Fibroblast of skin of right biceps (primary cell): ENCODE results near the gene CHST8.
"Not testable (repeated sequence)": the region's sequence is repeated elsewhere in the genome, so short reads cannot be mapped to it uniquely, and the experiment has no call there.

Experiments used
- DNase-seq: peaks from one replicate; pipeline ENCODE4 v3.0.0-alpha.2; 2013

Gene CHST8

GRCh38 chr19:33646306-33646705 lies 24.6 kb downstream of the CHST8 start:
- DNase-seq: no peak

- DNase-seq: no peak
Observed at GRCh38 chr19:33647146-33647545, 25.4 kb downstream of the CHST8 start.

- no peak for DNase-seq
Observed at GRCh38 chr19:33649627-33650305, 28.0 kb downstream of the CHST8 start.

GRCh38 chr19:33653684-33654083 lies 31.9 kb downstream of the CHST8 start:
- DNase-seq: no peak

- DNase-seq: no peak
Observed at GRCh38 chr19:33654840-33655508, 33.2 kb downstream of the CHST8 start.

- DNase-seq: no peak
Observed at GRCh38 chr19:33659835-33660234, 38.1 kb downstream of the CHST8 start.

- DNase-seq: no peak
Observed at GRCh38 chr19:33660410-33661124, 38.8 kb downstream of the CHST8 start.

GRCh38 chr19:33661336-33661735 lies 39.6 kb downstream of the CHST8 start:
- no peak for DNase-seq

GRCh38 chr19:33662391-33663092 lies 40.8 kb downstream of the CHST8 start:
- DNase-seq: no peak

- DNase-seq: not testable (repeated sequence)
Observed at GRCh38 chr19:33663316-33663715, 41.6 kb downstream of the CHST8 start.

GRCh38 chr19:33664744-33665143 lies 43.0 kb downstream of the CHST8 start:
- DNase-seq: no peak

- DNase-seq: no peak
Observed at GRCh38 chr19:33665776-33666595, 44.2 kb downstream of the CHST8 start.

GRCh38 chr19:33667141-33667650 lies 45.4 kb downstream of the CHST8 start:
- no peak for DNase-seq

- no peak for DNase-seq
Observed at GRCh38 chr19:33667881-33668280, 46.1 kb downstream of the CHST8 start.

- DNase-seq: no peak
Observed at GRCh38 chr19:33668968-33669367, 47.2 kb downstream of the CHST8 start.

GRCh38 chr19:33669376-33669775 lies 47.6 kb downstream of the CHST8 start:
- no peak for DNase-seq

GRCh38 chr19:33670398-33670797 lies 48.6 kb downstream of the CHST8 start:
- no peak for DNase-seq

GRCh38 chr19:33671211-33671610 lies 49.5 kb downstream of the CHST8 start:
- DNase-seq: no peak

- DNase-seq: no peak
Observed at GRCh38 chr19:33673258-33673875, 51.6 kb downstream of the CHST8 start.

GRCh38 chr19:33673996-33674625 lies 52.4 kb downstream of the CHST8 start:
- no peak for DNase-seq
